Measurements from ENCODE around the gene LHFPL3.

Gene LHFPL3

DNA sequence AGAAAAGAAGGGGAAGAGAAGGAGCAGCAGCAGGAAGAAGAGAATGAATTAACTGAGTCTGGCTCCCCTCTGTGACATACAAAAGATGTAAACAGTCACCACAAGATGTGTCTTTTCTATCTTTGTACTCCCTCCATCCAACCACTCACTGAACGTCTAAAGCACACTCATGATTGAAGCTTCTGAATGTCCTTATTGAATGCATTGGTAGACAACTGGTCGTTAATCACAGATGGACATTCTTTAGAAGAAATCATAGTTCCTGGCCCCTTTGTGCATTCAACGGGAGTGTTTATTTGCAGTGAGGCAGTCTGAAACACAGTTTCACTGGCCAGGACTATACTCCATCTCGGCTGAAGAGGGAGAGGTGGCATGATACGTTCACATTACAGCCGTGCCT, 479.3 kb downstream of the LHFPL3 start:
- DNase-seq (ENCODE audit: low read depth) = no peak
- TF ChIP-seq, protein P1, sequence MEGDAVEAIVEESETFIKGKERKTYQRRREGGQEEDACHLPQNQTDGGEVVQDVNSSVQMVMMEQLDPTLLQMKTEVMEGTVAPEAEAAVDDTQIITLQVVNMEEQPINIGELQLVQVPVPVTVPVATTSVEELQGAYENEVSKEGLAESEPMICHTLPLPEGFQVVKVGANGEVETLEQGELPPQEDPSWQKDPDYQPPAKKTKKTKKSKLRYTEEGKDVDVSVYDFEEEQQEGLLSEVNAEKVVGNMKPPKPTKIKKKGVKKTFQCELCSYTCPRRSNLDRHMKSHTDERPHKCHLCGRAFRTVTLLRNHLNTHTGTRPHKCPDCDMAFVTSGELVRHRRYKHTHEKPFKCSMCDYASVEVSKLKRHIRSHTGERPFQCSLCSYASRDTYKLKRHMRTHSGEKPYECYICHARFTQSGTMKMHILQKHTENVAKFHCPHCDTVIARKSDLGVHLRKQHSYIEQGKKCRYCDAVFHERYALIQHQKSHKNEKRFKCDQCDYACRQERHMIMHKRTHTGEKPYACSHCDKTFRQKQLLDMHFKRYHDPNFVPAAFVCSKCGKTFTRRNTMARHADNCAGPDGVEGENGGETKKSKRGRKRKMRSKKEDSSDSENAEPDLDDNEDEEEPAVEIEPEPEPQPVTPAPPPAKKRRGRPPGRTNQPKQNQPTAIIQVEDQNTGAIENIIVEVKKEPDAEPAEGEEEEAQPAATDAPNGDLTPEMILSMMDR (IDR thresholded peaks at IDR 0.05; ENCODE audit: low read depth, low read length) = no peak
- TF ChIP-seq, protein P2, sequence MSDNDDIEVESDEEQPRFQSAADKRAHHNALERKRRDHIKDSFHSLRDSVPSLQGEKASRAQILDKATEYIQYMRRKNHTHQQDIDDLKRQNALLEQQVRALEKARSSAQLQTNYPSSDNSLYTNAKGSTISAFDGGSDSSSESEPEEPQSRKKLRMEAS (IDR thresholded peaks at IDR 0.05; ENCODE audit: low read depth, low read length) = no peak
- TF ChIP-seq POLR2A (IDR thresholded peaks at IDR 0.05; ENCODE audit: extremely low read depth, insufficient read length) = no peak
- TF ChIP-seq MYC (IDR thresholded peaks at IDR 0.05; ENCODE audit: low read depth, low read length) = no peak
- no peak overlapping the region for H3K4me3 ChIP-seq (ENCODE audit: low read depth, low read length)

DNA sequence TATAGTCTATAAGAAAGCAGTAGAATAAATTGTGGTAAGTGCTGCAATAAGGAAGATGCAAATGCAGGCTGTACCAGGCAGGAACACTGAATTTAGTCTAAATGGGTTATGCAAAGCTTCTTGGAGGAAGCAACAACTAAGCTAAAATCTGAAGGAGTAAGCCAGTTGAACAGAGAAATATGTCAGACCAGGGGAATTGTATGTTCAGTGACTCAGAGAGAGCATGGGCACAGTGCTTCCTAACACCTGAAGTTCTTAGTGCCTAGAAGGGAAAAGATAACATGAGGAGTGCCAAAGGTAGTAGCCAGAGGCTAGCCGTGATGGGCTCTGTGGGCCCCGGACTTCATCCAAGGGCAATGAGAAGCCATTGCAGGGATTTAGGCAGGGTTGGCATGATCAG, 481.5 kb downstream of the LHFPL3 start:
- DNase-seq (ENCODE audit: low read depth) = no peak
- TF ChIP-seq POLR2A (IDR thresholded peaks at IDR 0.05; ENCODE audit: extremely low read depth, insufficient read length) (no peak), MYC (IDR thresholded peaks at IDR 0.05; ENCODE audit: low read depth, low read length) (no peak)
- TF ChIP-seq, protein P2 (IDR thresholded peaks at IDR 0.05; ENCODE audit: low read depth, low read length) = no peak
- TF ChIP-seq, protein P1 (IDR thresholded peaks at IDR 0.05; ENCODE audit: low read depth, low read length) = no peak
- no peak overlapping the region for H3K4me3 ChIP-seq (ENCODE audit: low read depth, low read length)

DNA sequence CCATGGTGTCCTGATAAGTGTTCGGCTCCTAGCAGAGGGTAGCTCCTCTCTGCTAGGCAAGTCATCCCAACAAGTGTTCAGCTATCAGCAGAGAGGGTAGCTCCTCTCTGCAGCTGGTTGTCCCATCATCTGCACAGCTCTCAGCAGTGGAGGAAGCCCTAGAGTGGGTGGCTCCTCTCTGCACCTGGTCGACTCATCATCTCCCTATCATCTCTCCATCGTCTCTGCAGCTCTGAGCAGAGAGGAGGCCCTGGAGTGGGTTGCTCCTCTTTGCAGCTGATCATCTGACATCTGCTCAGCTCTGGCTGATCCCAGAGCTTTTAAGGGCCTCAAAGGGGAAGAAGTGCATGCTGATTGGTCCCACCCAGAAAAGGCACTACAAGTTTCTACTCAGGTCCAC, 485.7 kb downstream of the LHFPL3 start:
- TF ChIP-seq, protein P1 (IDR thresholded peaks at IDR 0.05; ENCODE audit: low read depth, low read length) = no peak
- TF ChIP-seq, protein P2 (IDR thresholded peaks at IDR 0.05; ENCODE audit: low read depth, low read length) = no peak
- TF ChIP-seq POLR2A (IDR thresholded peaks at IDR 0.05; ENCODE audit: extremely low read depth, insufficient read length) = no peak
- TF ChIP-seq MYC (IDR thresholded peaks at IDR 0.05; ENCODE audit: low read depth, low read length) = no peak
- no peak for DNase-seq (ENCODE audit: low read depth)
- H3K4me3 ChIP-seq (ENCODE audit: low read depth, low read length) = no peak overlapping the region

DNA sequence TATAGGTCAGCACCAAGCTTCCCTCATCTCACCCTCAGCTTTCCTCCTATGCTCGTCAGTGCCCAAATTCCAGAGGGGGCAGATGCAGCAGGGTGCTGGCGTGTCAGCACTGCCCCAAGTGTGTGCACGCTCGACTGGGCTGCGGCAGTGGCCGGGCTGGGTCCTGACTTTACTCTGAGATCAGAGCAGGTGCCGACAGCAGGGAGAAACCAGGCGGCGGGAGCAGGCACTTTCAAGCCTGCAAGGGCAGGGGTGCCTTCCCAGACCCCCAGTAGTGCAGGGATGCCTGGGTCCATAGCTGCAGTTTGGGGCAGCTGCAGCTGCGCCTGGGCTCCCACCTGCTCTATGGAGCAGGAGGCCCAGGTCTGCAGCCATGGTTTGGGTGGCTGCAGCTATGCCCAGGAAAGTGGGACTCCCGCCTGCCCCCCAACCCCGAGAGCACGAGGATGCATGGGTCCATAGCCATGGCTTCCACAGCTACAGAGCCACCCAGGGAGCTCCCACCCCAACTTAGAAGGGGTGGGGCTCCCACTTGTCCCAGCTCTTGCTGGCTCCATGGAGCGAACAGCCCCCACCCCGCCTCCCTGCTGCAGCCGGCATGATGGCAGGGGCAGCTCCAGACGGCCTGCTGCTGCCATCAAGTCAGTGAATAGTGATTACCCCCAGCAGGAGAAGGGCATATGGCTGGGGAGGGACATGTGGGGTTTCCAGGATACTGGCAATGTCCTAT, 486.4 kb downstream of the LHFPL3 start:
- TF ChIP-seq, protein P2 (IDR thresholded peaks at IDR 0.05; ENCODE audit: low read depth, low read length) = no peak
- TF ChIP-seq POLR2A (IDR thresholded peaks at IDR 0.05; ENCODE audit: extremely low read depth, insufficient read length) = no peak
- TF ChIP-seq, protein P1 (IDR thresholded peaks at IDR 0.05; ENCODE audit: low read depth, low read length) = no peak
- TF ChIP-seq MYC (IDR thresholded peaks at IDR 0.05; ENCODE audit: low read depth, low read length) = no peak
- H3K4me3 ChIP-seq (ENCODE audit: low read depth, low read length) = no peak overlapping the region
- no peak for DNase-seq (ENCODE audit: low read depth)

DNA sequence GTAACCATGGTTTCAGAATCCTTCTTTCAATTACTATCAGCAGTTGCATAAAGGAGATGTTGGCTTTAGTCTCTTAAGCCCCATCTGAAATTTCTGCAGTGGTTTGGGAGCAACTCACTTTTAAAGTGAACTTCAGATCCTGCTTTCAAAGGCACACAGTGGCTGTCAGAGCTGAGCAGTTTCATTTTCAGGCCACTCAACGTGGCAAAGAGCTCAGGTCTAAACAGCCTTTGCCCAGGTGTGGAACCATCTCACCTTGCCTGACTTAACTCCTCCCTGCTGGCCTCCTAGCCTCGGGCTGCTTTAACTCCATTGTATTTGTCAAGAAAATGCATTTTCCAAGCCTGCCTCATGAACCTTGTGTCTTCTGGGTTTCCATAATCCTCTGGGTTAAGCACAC, 488.1 kb downstream of the LHFPL3 start:
- DNase-seq (ENCODE audit: low read depth) = no peak
- no peak overlapping the region for H3K4me3 ChIP-seq (ENCODE audit: low read depth, low read length)
- TF ChIP-seq, protein P2 (IDR thresholded peaks at IDR 0.05; ENCODE audit: low read depth, low read length) = no peak
- TF ChIP-seq MYC (IDR thresholded peaks at IDR 0.05; ENCODE audit: low read depth, low read length) = no peak
- no peak for TF ChIP-seq POLR2A (IDR thresholded peaks at IDR 0.05; ENCODE audit: extremely low read depth, insufficient read length)
- TF ChIP-seq, protein P1 (IDR thresholded peaks at IDR 0.05; ENCODE audit: low read depth, low read length) = no peak
